Activated naive CD8-positive, alpha-beta T cell treated with anti-CD3 and anti-CD28 coated beads for 36 hours (primary cell): Measurements from ENCODE around the gene MAP3K7CL. TPM values are rescaled to one million over a fixed set of nuclear protein-coding genes. Genes with fewer than 3 reads are reported as not detected.

Source experiments
- DNase-seq: peaks from one replicate; pipeline ENCODE4 v3.0.0; 2021
- H3K27ac Mint-ChIP-seq: one replicate; pipeline ENCODE4 v1.8.0; 2022; ENCODE audit warnings: mild to moderate bottlenecking, moderate library complexity, mixed read lengths
- H3K27me3 Mint-ChIP-seq: one replicate; pipeline ENCODE4 v1.8.0; 2022; ENCODE audit warnings: mild to moderate bottlenecking, mixed read lengths
- H3K36me3 Mint-ChIP-seq: one replicate; pipeline ENCODE4 v1.8.0; 2021; ENCODE audit warnings: mild to moderate bottlenecking, mixed read lengths
- H3K4me1 Mint-ChIP-seq: one replicate; pipeline ENCODE4 v1.8.0; 2021; ENCODE audit warnings: mixed read lengths
- H3K4me3 Mint-ChIP-seq: one replicate; pipeline ENCODE4 v1.8.0; 2022; ENCODE audit warnings: mild to moderate bottlenecking, moderate library complexity, mixed read lengths
- H3K9me3 Mint-ChIP-seq: one replicate; pipeline ENCODE4 v1.8.0; 2022; ENCODE audit warnings: mixed read lengths
- total RNA-seq, 2 experiments: library from RNA; stranded (reverse); gene quantifications; one replicate each; pipeline ENCODE4 v1.2.3, GENCODE V29; 2021

Gene MAP3K7CL
- total RNA-seq, 2 experiments from 2014 or later, result 4.8 to 5.7 TPM

- Mint-ChIP-seq H3K27ac (no peak overlapping the region), H3K27me3 (peaks cover 4% of the 10 kb centered on the region), H3K36me3 (no peaks in the 10 kb centered on the region), H3K4me1 (peaks cover 2% of the 10 kb centered on the region), H3K9me3 (no peaks in the 10 kb centered on the region), H3K4me3 (no peak overlapping the region)
- DNase-seq, result no peak
Observed at GRCh38 chr21:29189353-29189752, 58.9 kb downstream of the MAP3K7CL start.

- H3K4me1 Mint-ChIP-seq, result peaks cover 16% of the 10 kb centered on the region
- DNase-seq, result no peak
Observed at GRCh38 chr21:29190923-29191331, 60.5 kb downstream of the MAP3K7CL start.

GRCh38 chr21:29193072-29193471 is 62.6 kb downstream of the MAP3K7CL start:
- Mint-ChIP-seq H3K4me3 (no peak overlapping the region), H3K36me3 (peaks cover 13% of the 10 kb centered on the region), H3K9me3 (peaks cover 9% of the 10 kb centered on the region), H3K27me3 (peaks cover 4% of the 10 kb centered on the region), H3K27ac (no peak overlapping the region), H3K4me1 (peaks cover 26% of the 10 kb centered on the region)
- DNase-seq, result no peak

More at GRCh38 chr21:29190923-29191331, 60.5 kb downstream of the MAP3K7CL start:
- Mint-ChIP-seq H3K27me3 (peaks cover 4% of the 10 kb centered on the region), H3K27ac (no peak overlapping the region), H3K9me3 (no peaks in the 10 kb centered on the region), H3K4me3 (no peak overlapping the region), H3K36me3 (no peaks in the 10 kb centered on the region)

- no peak for DNase-seq
- H3K4me1 Mint-ChIP-seq, result peaks cover 25% of the 10 kb centered on the region
- peaks cover 16% of the 10 kb centered on the region for H3K36me3 Mint-ChIP-seq
- no peak overlapping the region for H3K27ac Mint-ChIP-seq
- peaks cover 4% of the 10 kb centered on the region for H3K27me3 Mint-ChIP-seq
- peaks cover 14% of the 10 kb centered on the region for H3K9me3 Mint-ChIP-seq
- no peak overlapping the region for H3K4me3 Mint-ChIP-seq
Observed at GRCh38 chr21:29193901-29194300, 63.5 kb downstream of the MAP3K7CL start.

- peaks cover 4% of the 10 kb centered on the region for H3K27me3 Mint-ChIP-seq
- H3K4me3 Mint-ChIP-seq, result no peak overlapping the region
- H3K4me1 Mint-ChIP-seq, result peaks cover 25% of the 10 kb centered on the region
- DNase-seq, result no peak
- H3K27ac Mint-ChIP-seq, result no peak overlapping the region
- peaks cover 18% of the 10 kb centered on the region for H3K9me3 Mint-ChIP-seq
- peaks cover 20% of the 10 kb centered on the region for H3K36me3 Mint-ChIP-seq
Observed at GRCh38 chr21:29194342-29194741, 63.9 kb downstream of the MAP3K7CL start.

- Mint-ChIP-seq H3K9me3 (peaks cover 20% of the 10 kb centered on the region), H3K27me3 (peaks cover 4% of the 10 kb centered on the region), H3K27ac (peak overlapping the region; percentile 4), H3K4me1 (peaks cover 25% of the 10 kb centered on the region), H3K36me3 (peaks cover 21% of the 10 kb centered on the region), H3K4me3 (no peak overlapping the region)
- DNase-seq, result no peak
Observed at GRCh38 chr21:29194847-29195246, 64.4 kb downstream of the MAP3K7CL start.

- Mint-ChIP-seq H3K27me3 (peaks cover 4% of the 10 kb centered on the region), H3K9me3 (peaks cover 30% of the 10 kb centered on the region)
- DNase-seq, result peak; percentile 74
Observed at GRCh38 chr21:29195981-29196669, 65.7 kb downstream of the MAP3K7CL start.

GRCh38 chr21:29196670-29197191 is 66.3 kb downstream of the MAP3K7CL start:
- Mint-ChIP-seq H3K36me3 (peaks cover 24% of the 10 kb centered on the region), H3K27me3 (peaks cover under 1% of the 10 kb centered on the region), H3K4me1 (peaks cover 25% of the 10 kb centered on the region), H3K27ac (peak overlapping the region; percentile 91), H3K4me3 (peak overlapping the region; percentile 29), H3K9me3 (peaks cover 35% of the 10 kb centered on the region)
- DNase-seq, result no peak

More at GRCh38 chr21:29195981-29196669, 65.7 kb downstream of the MAP3K7CL start:
- Mint-ChIP-seq H3K4me1 (peaks cover 25% of the 10 kb centered on the region), H3K27ac (peak overlapping the region; percentile 91), H3K36me3 (peaks cover 24% of the 10 kb centered on the region), H3K4me3 (peak overlapping the region; percentile 81)

- Mint-ChIP-seq H3K4me1 (peaks cover 10% of the 10 kb centered on the region), H3K27me3 (no peaks in the 10 kb centered on the region), H3K4me3 (no peak overlapping the region), H3K36me3 (peaks cover 24% of the 10 kb centered on the region), H3K27ac (no peak overlapping the region), H3K9me3 (peaks cover 45% of the 10 kb centered on the region)
- no peak for DNase-seq
Observed at GRCh38 chr21:29201186-29201585, 70.7 kb downstream of the MAP3K7CL start.

GRCh38 chr21:29205009-29205408 is 74.6 kb downstream of the MAP3K7CL start:
- Mint-ChIP-seq H3K4me1 (peaks cover 13% of the 10 kb centered on the region), H3K27ac (no peak overlapping the region), H3K4me3 (no peak overlapping the region), H3K27me3 (no peaks in the 10 kb centered on the region), H3K36me3 (peaks cover 3% of the 10 kb centered on the region), H3K9me3 (peaks cover 24% of the 10 kb centered on the region)
- no peak for DNase-seq

GRCh38 chr21:29205988-29206387 is 75.5 kb downstream of the MAP3K7CL start:
- peaks cover under 1% of the 10 kb centered on the region for H3K36me3 Mint-ChIP-seq
- H3K27ac Mint-ChIP-seq, result no peak overlapping the region
- H3K4me3 Mint-ChIP-seq, result no peak overlapping the region
- peaks cover 13% of the 10 kb centered on the region for H3K4me1 Mint-ChIP-seq
- H3K9me3 Mint-ChIP-seq, result peaks cover 18% of the 10 kb centered on the region
- no peak for DNase-seq
- no peaks in the 10 kb centered on the region for H3K27me3 Mint-ChIP-seq

- H3K27me3 Mint-ChIP-seq, result no peaks in the 10 kb centered on the region
- H3K4me3 Mint-ChIP-seq, result no peak overlapping the region
- DNase-seq, result no peak
- no peaks in the 10 kb centered on the region for H3K36me3 Mint-ChIP-seq
- peaks cover 13% of the 10 kb centered on the region for H3K4me1 Mint-ChIP-seq
- H3K27ac Mint-ChIP-seq, result no peak overlapping the region
- peaks cover 13% of the 10 kb centered on the region for H3K9me3 Mint-ChIP-seq
Observed at GRCh38 chr21:29206445-29206844, 76.0 kb downstream of the MAP3K7CL start.

- H3K4me1 Mint-ChIP-seq, result peaks cover 13% of the 10 kb centered on the region
- H3K9me3 Mint-ChIP-seq, result peaks cover 7% of the 10 kb centered on the region
- no peak overlapping the region for H3K27ac Mint-ChIP-seq
- no peak for DNase-seq
- no peak overlapping the region for H3K4me3 Mint-ChIP-seq
- no peaks in the 10 kb centered on the region for H3K27me3 Mint-ChIP-seq
- H3K36me3 Mint-ChIP-seq, result no peaks in the 10 kb centered on the region
Observed at GRCh38 chr21:29207201-29207600, 76.8 kb downstream of the MAP3K7CL start.

- Mint-ChIP-seq H3K9me3 (peaks cover 2% of the 10 kb centered on the region), H3K4me3 (no peak overlapping the region), H3K27me3 (no peaks in the 10 kb centered on the region), H3K4me1 (peaks cover 13% of the 10 kb centered on the region), H3K36me3 (no peaks in the 10 kb centered on the region), H3K27ac (peak overlapping the region; percentile 10)
- DNase-seq, result no peak
Observed at GRCh38 chr21:29208044-29208681, 77.7 kb downstream of the MAP3K7CL start.

GRCh38 chr21:29208682-29209059 is 78.2 kb downstream of the MAP3K7CL start:
- Mint-ChIP-seq H3K4me3 (no peak overlapping the region), H3K27me3 (no peaks in the 10 kb centered on the region), H3K36me3 (no peaks in the 10 kb centered on the region), H3K4me1 (peaks cover 13% of the 10 kb centered on the region), H3K9me3 (peaks cover 2% of the 10 kb centered on the region), H3K27ac (peak overlapping the region; percentile 10)
- no peak for DNase-seq
